NCI-H1417 treated with DMSO at 0.1 percent for 48 hours (cell line): ENCODE results near the gene ERVV-1.
"Not testable (repeated sequence)": the region's sequence is repeated elsewhere in the genome, so short reads cannot be mapped to it uniquely, and the experiment has no call there.

ENCODE experiments used
- DNase-seq: peaks from one replicate; lab custom pipeline; 2025; lab: John Stamatoyannopoulos, UW

The ERVV-1 gene

GRCh38 chr19:53013621-53014020 lies at the start of gene ERVV-1:
TSS of gene ERVV-1 (plus strand) at chr19:53013921. CDS start at chr19:53014091, 170 bp downstream.
- DNase-seq, result no peak

- no peak for DNase-seq
Observed at GRCh38 chr19:52967772-52968171, 45.9 kb upstream of the ERVV-1 start.

- DNase-seq, result no peak
Observed at GRCh38 chr19:52981329-52981728, 32.4 kb upstream of the ERVV-1 start.

- DNase-seq, result not testable (repeated sequence)
Observed at GRCh38 chr19:52983167-52983566, 30.6 kb upstream of the ERVV-1 start.

- DNase-seq, result no peak
Observed at GRCh38 chr19:52987221-52987620, 26.5 kb upstream of the ERVV-1 start.

- no peak for DNase-seq
Observed at GRCh38 chr19:52988506-52988905, 25.2 kb upstream of the ERVV-1 start.

GRCh38 chr19:52990759-52991418 lies 22.8 kb upstream of the ERVV-1 start:
- no peak for DNase-seq

- DNase-seq, result no peak
Observed at GRCh38 chr19:52991484-52991883, 22.2 kb upstream of the ERVV-1 start.

- DNase-seq, result no peak
Observed at GRCh38 chr19:52992109-52993004, 21.4 kb upstream of the ERVV-1 start.

GRCh38 chr19:52993342-52994178 lies 20.2 kb upstream of the ERVV-1 start:
- no peak for DNase-seq

GRCh38 chr19:52995711-52996110 lies 18.0 kb upstream of the ERVV-1 start:
- DNase-seq, result no peak

GRCh38 chr19:52997975-52998374 lies 15.7 kb upstream of the ERVV-1 start:
- DNase-seq, result no peak

- DNase-seq, result no peak
Observed at GRCh38 chr19:53002479-53002878, 11.2 kb upstream of the ERVV-1 start.

GRCh38 chr19:53004242-53004641 lies 9.5 kb upstream of the ERVV-1 start:
- DNase-seq, result no peak

GRCh38 chr19:53007200-53007599 lies 6.5 kb upstream of the ERVV-1 start:
- no peak for DNase-seq

GRCh38 chr19:53007606-53008005 lies 6.1 kb upstream of the ERVV-1 start:
- no peak for DNase-seq

- no peak for DNase-seq
Observed at GRCh38 chr19:53008061-53008778, 5.5 kb upstream of the ERVV-1 start.

GRCh38 chr19:53010494-53010893 lies 3.2 kb upstream of the ERVV-1 start:
- DNase-seq, result no peak

- no peak for DNase-seq
Observed at GRCh38 chr19:53012006-53012405, 1.7 kb upstream of the ERVV-1 start.

GRCh38 chr19:53015159-53015558 lies 1.4 kb downstream of the ERVV-1 start:
- DNase-seq, result no peak

- no peak for DNase-seq
Observed at GRCh38 chr19:53015730-53016129, 2.0 kb downstream of the ERVV-1 start.

- DNase-seq, result no peak
Observed at GRCh38 chr19:53019684-53020083, 6.0 kb downstream of the ERVV-1 start.
